ENCODE measurements around the gene LRRC45.
"Not testable (repeated sequence)": the region's sequence is repeated elsewhere in the genome, so short reads cannot be mapped to it uniquely, and the experiment has no call there.

GRCh38 chr17:82038796-82039409 lies 15.8 kb downstream of the LRRC45 start:
- TF ChIP-seq POLR2A (IDR thresholded peaks at IDR 0.05; ENCODE audit: low read depth, low read length); CTCF (IDR thresholded peaks at IDR 0.05; ENCODE audit: extremely low read depth in 1 of 2, insufficient read depth in 1 of 2, low read depth in 1 of 2, low read length in 2 of 2); JUN (IDR thresholded peaks at IDR 0.05; ENCODE audit: borderline replicate concordance, insufficient read depth, insufficient read length, low read depth); POLR2AphosphoS5 (IDR thresholded peaks at IDR 0.05; ENCODE audit: insufficient read depth, low read depth, low read length); EZH2 (IDR thresholded peaks at IDR 0.05; ENCODE audit: borderline replicate concordance, low read depth, low read length, severe bottlenecking); MYC (IDR thresholded peaks at IDR 0.05; ENCODE audit: low read depth, low read length); MAX (IDR thresholded peaks at IDR 0.05; ENCODE audit: insufficient read depth, insufficient read length): not testable (repeated sequence)

All from endothelial cell of umbilical vein (primary cell).